DOHH2 (cell line): ENCODE results near the gene SLC5A11.

Source experiments
- H3F3A ChIP-seq: fragments of 200-600 bp; sonication (generic), shearing (Covaris generic); 2 replicates; pipeline ENCODE4 v1.6.0; 2016; ENCODE audit warnings: antibody characterized with exemption, mild to moderate bottlenecking; ENCODE audit not compliant: control insufficient read depth, insufficient read depth
- H3K27ac ChIP-seq: fragments of 200-600 bp; sonication (generic); 2 replicates; pipeline ENCODE4 v1.5.1; 2014; ENCODE audit warnings: low read depth, mild to moderate bottlenecking, low read length, moderate library complexity
- H3K27me3 ChIP-seq: fragments of 200-600 bp; sonication (generic); 2 replicates; pipeline ENCODE4 v1.6.1; 2014; ENCODE audit warnings: mild to moderate bottlenecking, low read length, mixed read lengths; ENCODE audit not compliant: control insufficient read depth
- H3K36me3 ChIP-seq: fragments of 200-600 bp; sonication (generic); 2 replicates; pipeline ENCODE4 v1.6.1; 2014; ENCODE audit warnings: mild to moderate bottlenecking, low read length, moderate library complexity, mixed read lengths; ENCODE audit not compliant: control insufficient read depth
- H3K4me1 ChIP-seq: fragments of 200-600 bp; sonication (generic); 2 replicates; pipeline ENCODE4 v1.6.1; 2014; ENCODE audit warnings: mild to moderate bottlenecking, low read length, mixed read lengths; ENCODE audit not compliant: control insufficient read depth
- H3K4me2 ChIP-seq: fragments of 200-600 bp; sonication (generic); 2 replicates; pipeline ENCODE4 v1.6.0; 2014; ENCODE audit warnings: mild to moderate bottlenecking, low read length, moderate library complexity
- H3K4me3 ChIP-seq: fragments of 200-600 bp; sonication (generic); 2 replicates; pipeline ENCODE4 v1.5.1; 2014; ENCODE audit warnings: mild to moderate bottlenecking, low read length, mixed read lengths
- H3K79me2 ChIP-seq: fragments of 200-600 bp; sonication (generic); 2 replicates; pipeline ENCODE4 v1.6.1; 2014; ENCODE audit warnings: mild to moderate bottlenecking, low read length, mixed read lengths; ENCODE audit not compliant: control insufficient read depth
- H3K9me2 ChIP-seq: fragments of 200-600 bp; sonication (generic); replicated peaks from 2 replicates; pipeline ENCODE4 v1.6.1; 2014; ENCODE audit warnings: mild to moderate bottlenecking, low read length, mixed read lengths; ENCODE audit not compliant: control insufficient read depth
- H3K9me3 ChIP-seq: fragments of 200-600 bp; sonication (generic); 2 replicates; pipeline ENCODE4 v1.6.1; 2014; ENCODE audit warnings: antibody characterized with exemption, low read length, mixed read lengths; ENCODE audit not compliant: control insufficient read depth, insufficient read depth
- H4K20me1 ChIP-seq: fragments of 200-600 bp; sonication (generic); 2 replicates; pipeline ENCODE4 v1.6.0; 2014; ENCODE audit warnings: low read depth, mild to moderate bottlenecking, antibody characterized with exemption, low read length, moderate library complexity; ENCODE audit not compliant: control insufficient read depth, insufficient read depth
- EZH2phosphoT487 ChIP-seq: fragments of 200-600 bp; sonication (generic); IDR thresholded peaks from 2 replicates; pipeline ENCODE4 v1.6.1; 2017; ENCODE audit warnings: borderline replicate concordance, mild to moderate bottlenecking, antibody characterized with exemption, low read length, moderate library complexity, mixed read lengths
- TF ChIP-seq, protein P1 (sequence below): fragments of 200-600 bp; sonication (generic); IDR thresholded peaks from one replicate; pipeline ENCODE4 v1.5.1; 2014; ENCODE audit warnings: antibody characterized with exemption, mild to moderate bottlenecking, low read depth, low read length; ENCODE audit not compliant: poor library complexity, severe bottlenecking

SLC5A11 gene

DNA sequence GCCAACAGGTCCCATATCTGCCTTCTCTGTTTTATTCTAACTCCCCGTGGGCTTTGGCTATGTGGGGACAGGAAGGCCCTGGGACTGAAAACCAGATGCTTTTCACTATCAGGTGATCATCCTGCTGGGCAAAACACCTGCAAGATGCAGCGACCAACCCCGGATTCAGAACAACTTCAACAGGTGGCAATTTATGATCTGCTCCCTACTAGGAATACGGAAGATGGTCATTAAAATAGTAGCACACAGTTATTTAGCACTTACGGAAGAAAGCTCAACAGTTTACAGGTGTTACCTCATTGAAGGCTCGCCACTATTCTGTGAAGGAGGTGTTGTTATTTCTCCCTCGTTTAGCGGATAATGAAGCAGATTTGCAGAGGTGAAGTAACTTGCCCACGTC, 7.8 kb upstream of the SLC5A11 start:
- no peak for TF ChIP-seq EZH2phosphoT487
- TF ChIP-seq, protein P1, sequence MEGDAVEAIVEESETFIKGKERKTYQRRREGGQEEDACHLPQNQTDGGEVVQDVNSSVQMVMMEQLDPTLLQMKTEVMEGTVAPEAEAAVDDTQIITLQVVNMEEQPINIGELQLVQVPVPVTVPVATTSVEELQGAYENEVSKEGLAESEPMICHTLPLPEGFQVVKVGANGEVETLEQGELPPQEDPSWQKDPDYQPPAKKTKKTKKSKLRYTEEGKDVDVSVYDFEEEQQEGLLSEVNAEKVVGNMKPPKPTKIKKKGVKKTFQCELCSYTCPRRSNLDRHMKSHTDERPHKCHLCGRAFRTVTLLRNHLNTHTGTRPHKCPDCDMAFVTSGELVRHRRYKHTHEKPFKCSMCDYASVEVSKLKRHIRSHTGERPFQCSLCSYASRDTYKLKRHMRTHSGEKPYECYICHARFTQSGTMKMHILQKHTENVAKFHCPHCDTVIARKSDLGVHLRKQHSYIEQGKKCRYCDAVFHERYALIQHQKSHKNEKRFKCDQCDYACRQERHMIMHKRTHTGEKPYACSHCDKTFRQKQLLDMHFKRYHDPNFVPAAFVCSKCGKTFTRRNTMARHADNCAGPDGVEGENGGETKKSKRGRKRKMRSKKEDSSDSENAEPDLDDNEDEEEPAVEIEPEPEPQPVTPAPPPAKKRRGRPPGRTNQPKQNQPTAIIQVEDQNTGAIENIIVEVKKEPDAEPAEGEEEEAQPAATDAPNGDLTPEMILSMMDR = no peak
- Histone ChIP-seq H3K9me2 (no peaks in the 10 kb centered on the region), H3K27me3 (no peaks in the 10 kb centered on the region), H3K4me3 (no peak overlapping the region), H3K4me1 (no peaks in the 10 kb centered on the region), H3K4me2 (no peak overlapping the region), H3K36me3 (no peaks in the 10 kb centered on the region), H3K27ac (no peak overlapping the region), H4K20me1 (no peaks in the 10 kb centered on the region), H3K79me2 (no peaks in the 10 kb centered on the region), H3F3A (no peaks in the 10 kb centered on the region), H3K9me3 (no peaks in the 10 kb centered on the region)

DNA sequence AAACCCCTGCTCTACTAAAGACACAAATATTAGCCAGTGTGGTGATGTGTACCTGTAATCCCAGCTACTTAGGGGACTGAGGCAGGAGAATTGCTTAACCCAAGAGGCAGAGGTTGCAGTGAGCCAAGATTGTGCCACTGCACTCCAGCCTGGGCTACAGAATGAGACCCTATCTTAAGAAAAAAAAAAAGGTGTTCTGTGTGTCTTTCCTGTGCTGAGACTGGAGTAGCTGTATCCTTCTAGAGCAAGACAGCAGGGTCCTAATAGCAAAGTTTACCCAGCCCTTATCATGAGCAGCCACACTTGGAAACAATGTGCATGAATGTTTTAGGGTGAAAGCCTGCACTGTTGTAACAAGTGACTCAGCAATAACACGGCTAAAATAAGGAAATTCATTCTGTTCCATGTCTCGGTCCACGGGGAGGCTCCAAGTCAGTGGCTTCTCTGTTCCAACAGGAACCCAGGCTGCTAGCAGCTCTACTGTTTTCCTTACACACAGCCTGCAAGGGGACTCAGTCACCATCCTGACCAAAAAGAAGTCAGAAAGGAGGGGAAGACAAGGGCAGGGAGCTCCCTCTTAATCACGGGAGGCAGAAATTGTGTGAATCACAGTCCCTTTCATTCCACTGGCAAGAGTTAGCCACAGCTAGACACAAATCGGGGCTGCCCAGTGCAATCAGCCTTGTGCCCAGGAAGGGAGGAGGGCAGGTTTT, 7.1 kb upstream of the SLC5A11 start:
- no peaks in the 10 kb centered on the region for H3K9me2 ChIP-seq
- no peaks in the 10 kb centered on the region for H3K36me3 ChIP-seq
- no peaks in the 10 kb centered on the region for H4K20me1 ChIP-seq
- TF ChIP-seq, protein P1 = no peak
- TF ChIP-seq EZH2phosphoT487 = no peak
- H3K4me2 ChIP-seq = no peak overlapping the region
- no peaks in the 10 kb centered on the region for H3K27me3 ChIP-seq
- H3K4me1 ChIP-seq = no peaks in the 10 kb centered on the region
- no peaks in the 10 kb centered on the region for H3K79me2 ChIP-seq
- H3F3A ChIP-seq = no peaks in the 10 kb centered on the region
- H3K27ac ChIP-seq = no peak overlapping the region
- no peaks in the 10 kb centered on the region for H3K9me3 ChIP-seq
- no peak overlapping the region for H3K4me3 ChIP-seq

DNA sequence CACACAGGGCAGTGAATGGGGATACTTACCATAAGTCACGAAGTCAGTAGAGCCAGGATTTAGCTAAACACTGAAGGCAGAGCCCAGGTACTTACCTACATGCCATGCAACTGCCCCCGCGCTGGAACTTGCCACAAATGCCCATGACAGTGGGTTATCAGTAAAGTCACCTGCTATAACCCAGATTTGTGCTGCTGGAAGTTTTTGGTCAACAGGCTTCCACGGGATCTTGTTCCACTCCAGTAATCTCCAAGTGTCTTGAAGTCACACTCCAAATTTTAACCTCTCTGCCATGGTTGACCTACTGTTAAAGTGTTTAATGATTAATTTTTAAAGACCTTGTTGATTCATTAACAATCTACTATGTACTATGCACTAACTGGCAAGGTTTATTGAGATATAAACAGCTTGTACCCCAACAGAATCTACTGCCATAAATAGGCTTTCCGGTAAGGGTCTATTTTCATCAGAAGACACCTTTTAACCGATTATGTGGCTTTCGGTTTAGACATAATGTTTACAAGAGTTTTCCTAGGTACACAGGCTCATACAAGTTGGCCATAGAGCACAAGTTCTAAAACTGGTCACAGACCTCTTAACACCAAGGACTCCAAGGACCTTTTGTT, 6.3 kb upstream of the SLC5A11 start:
- H3K4me2 ChIP-seq = no peak overlapping the region
- no peaks in the 10 kb centered on the region for H3K9me3 ChIP-seq
- H3K27me3 ChIP-seq = no peaks in the 10 kb centered on the region
- no peak for TF ChIP-seq EZH2phosphoT487
- TF ChIP-seq, protein P1 = no peak
- H3K27ac ChIP-seq = no peak overlapping the region
- H3F3A ChIP-seq = no peaks in the 10 kb centered on the region
- H3K79me2 ChIP-seq = no peaks in the 10 kb centered on the region
- no peaks in the 10 kb centered on the region for H3K4me1 ChIP-seq
- no peaks in the 10 kb centered on the region for H4K20me1 ChIP-seq
- no peaks in the 10 kb centered on the region for H3K36me3 ChIP-seq
- H3K4me3 ChIP-seq = no peak overlapping the region
- H3K9me2 ChIP-seq = no peaks in the 10 kb centered on the region
